Mammary epithelial cell (primary cell): ENCODE data around the gene EXTL2.

Source experiments
- CTCF ChIP-seq, 2 donors: IDR thresholded peaks in 1 of 2; conservative IDR thresholded peaks in 1 of 2; 2 replicates each; pipeline ENCODE4 v1.5.1; 2011 to 2012; ENCODE audit warnings: inconsistent platforms in 2 of 2, low read length in 2 of 2, mild to moderate bottlenecking in 2 of 2, control low read depth in 1 of 2, low read depth in 1 of 2; ENCODE audit not compliant: insufficient read depth in 1 of 2; ENCODE audit errors: extremely low read depth in 1 of 2
- EZH2 ChIP-seq: IDR thresholded peaks from 2 replicates; pipeline ENCODE4 v1.6.1; 2012; ENCODE audit warnings: low read length, inconsistent platforms, borderline replicate concordance

GRCh38 chr1:100921110-100921706, 26.6 kb upstream of the EXTL2 start:
- no peak for TF ChIP-seq EZH2
- TF ChIP-seq CTCF (conservative IDR thresholded peaks at IDR 0.05 in 1 of 2, IDR thresholded peaks at IDR 0.05 in 1 of 2; ENCODE audit: extremely low read depth in 1 of 2, insufficient read depth in 1 of 2, low read depth in 1 of 2, low read length in 2 of 2), result peak; percentile 46 to 51
